Mucosa of rectum (tissue), 2 donors: ENCODE results near the gene PRKCA.
"Not testable (repeated sequence)": the region's sequence is repeated elsewhere in the genome, so short reads cannot be mapped to it uniquely, and the experiment has no call there.

Experiments
- H3K27ac ChIP-seq, 2 donors: one replicate each; pipeline ENCODE4 v1.7.0; 2013; ENCODE audit warnings: inconsistent platforms in 2 of 2, low read depth in 2 of 2, low read length in 2 of 2
- H3K27me3 ChIP-seq, 2 donors: one replicate each; pipeline ENCODE4 v1.7.0; 2013; ENCODE audit warnings: low read length in 2 of 2; ENCODE audit not compliant: control insufficient read depth in 2 of 2, insufficient read depth in 2 of 2
- H3K36me3 ChIP-seq, 2 donors: one replicate each; pipeline ENCODE4 v1.7.0; 2013; ENCODE audit warnings: low read length in 2 of 2; ENCODE audit not compliant: control insufficient read depth in 2 of 2, insufficient read depth in 2 of 2
- H3K4me1 ChIP-seq, 2 donors: one replicate each; pipeline ENCODE4 v1.7.0; 2013; ENCODE audit warnings: low read length in 2 of 2, mild to moderate bottlenecking in 1 of 2; ENCODE audit not compliant: control insufficient read depth in 2 of 2, insufficient read depth in 2 of 2
- H3K4me3 ChIP-seq, 2 donors: one replicate each; pipeline ENCODE4 v1.7.0; 2013; ENCODE audit warnings: low read length in 2 of 2
- H3K9ac ChIP-seq, 2 donors: one replicate each; pipeline ENCODE4 v1.7.0; 2013; ENCODE audit warnings: low read length in 2 of 2, low read depth in 1 of 2, mild to moderate bottlenecking in 1 of 2
- H3K9me3 ChIP-seq, 2 donors: one replicate each; pipeline ENCODE4 v1.7.0; 2013; ENCODE audit warnings: low read length in 2 of 2; ENCODE audit not compliant: control insufficient read depth in 2 of 2
- donor health status: healthy.
- donor health status: Normal muscosa, but diverticular disease.

PRKCA gene

DNA sequence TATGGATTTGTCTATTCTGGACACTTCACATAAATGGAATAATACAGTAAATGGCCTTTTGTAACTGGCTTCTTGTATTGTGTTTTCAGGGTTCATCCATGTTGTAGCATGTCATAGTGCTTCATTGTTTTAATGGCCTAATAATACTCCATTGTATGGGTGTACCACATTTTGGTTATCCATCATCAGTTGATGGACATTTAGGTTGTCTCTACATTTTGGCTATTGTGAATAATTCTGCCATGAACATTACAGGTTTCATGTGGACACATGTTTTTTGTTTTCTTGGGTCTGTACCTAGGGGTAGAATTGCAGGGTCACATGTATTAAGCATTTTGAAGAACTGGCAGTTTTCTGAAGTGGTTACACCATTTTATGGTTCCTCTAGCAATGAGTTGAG, 309.0 kb downstream of the PRKCA start:
- Histone ChIP-seq H3K27me3 (no peaks in the 10 kb centered on the region), H3K27ac (no peak overlapping the region), H3K9me3 (no peaks in the 10 kb centered on the region), H3K4me1 (peaks cover 0 to 3% of the 10 kb centered on the region in 2 donors), H3K4me3 (no peak overlapping the region), H3K36me3 (no peaks in the 10 kb centered on the region), H3K9ac (no peak overlapping the region)

DNA sequence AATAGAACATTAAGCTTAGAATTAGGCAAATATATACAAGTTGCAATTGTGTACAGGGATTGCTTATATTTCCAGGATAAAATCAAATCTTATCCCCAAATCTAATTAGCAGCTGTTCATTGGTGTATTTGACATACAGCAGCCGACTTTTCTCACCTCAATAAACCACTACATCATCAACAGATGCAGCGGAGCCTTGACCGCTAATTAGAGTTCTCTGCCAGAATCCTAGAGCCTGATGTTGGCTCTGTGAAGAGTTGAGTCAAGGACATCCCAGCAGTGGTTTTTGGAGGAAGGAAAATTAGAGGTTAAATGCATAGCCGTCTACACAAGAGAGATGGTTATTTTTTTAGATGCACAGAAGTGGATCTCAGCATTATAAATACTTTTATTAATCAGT, 310.6 kb downstream of the PRKCA start:
- no peak overlapping the region for H3K9ac ChIP-seq
- H3K36me3 ChIP-seq = no peaks in the 10 kb centered on the region
- H3K27me3 ChIP-seq = no peaks in the 10 kb centered on the region
- H3K4me1 ChIP-seq = peaks cover 0 to 3% of the 10 kb centered on the region in 2 donors
- H3K9me3 ChIP-seq = no peaks in the 10 kb centered on the region
- H3K4me3 ChIP-seq = no peak overlapping the region
- H3K27ac ChIP-seq = no peak overlapping the region

DNA sequence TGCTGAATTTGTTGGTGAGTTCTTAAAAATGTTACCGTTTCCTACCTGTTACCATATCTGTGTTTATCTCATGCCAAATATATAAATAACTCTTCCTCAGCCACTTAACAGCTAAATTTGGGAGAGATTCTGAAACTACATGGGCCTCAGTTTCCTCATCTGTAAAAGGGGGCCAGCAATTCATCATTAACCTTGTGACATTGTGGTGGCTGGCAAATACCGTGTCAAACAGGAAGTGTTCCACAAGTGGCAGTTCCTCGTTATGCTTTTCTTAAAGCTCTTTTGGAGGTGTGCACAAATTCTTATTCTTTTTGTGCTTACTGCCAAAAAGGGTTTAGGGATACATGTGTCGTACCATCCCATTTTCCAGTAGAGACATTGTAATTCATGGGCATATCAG, 312.1 kb downstream of the PRKCA start:
- no peaks in the 10 kb centered on the region for H3K9me3 ChIP-seq
- H3K4me3 ChIP-seq = no peak overlapping the region
- no peak overlapping the region for H3K27ac ChIP-seq
- H3K4me1 ChIP-seq = peaks cover 0 to 3% of the 10 kb centered on the region in 2 donors
- H3K36me3 ChIP-seq = no peaks in the 10 kb centered on the region
- H3K9ac ChIP-seq = no peak overlapping the region
- H3K27me3 ChIP-seq = no peaks in the 10 kb centered on the region

DNA sequence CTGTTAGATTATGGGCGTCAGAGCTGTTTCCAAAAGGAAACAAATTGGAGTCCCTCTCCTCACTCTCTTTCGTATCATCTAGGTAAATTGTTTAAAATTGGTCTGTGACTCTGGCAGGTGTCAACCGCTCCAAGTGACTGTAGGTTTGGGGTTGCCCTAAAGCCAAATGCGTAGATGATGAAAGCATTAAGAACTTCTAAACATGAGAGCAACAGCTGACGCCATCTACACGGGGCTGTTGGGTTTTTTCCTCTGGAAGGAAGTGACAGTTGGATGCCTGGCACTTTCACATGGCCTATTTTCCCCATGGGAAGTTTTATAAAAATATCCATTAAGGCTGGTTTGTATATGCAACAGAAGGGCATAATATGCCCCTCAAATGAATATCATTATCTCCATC, 316.8 kb downstream of the PRKCA start:
- H3K27ac ChIP-seq = no peak overlapping the region

DNA sequence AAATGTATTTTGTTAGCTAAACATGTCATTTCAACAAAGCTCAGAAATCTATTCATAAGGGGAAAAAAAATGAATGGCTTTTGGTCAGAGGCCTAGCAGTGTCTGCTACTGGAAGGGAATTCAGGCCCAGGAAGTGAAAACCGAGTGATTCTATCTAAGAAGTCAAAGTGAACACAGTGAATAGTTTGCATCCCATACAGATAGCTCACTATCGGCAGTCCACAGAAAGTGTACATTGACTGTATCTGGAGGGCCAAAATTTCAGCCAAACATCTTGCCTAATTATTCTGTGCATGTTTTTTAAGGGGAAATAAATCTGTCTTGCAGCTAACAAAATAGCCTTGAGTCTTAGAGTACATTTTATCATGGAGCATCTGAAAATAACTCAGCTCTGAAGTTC, 318.1 kb downstream of the PRKCA start:
- Histone ChIP-seq H3K4me1 (no peaks in the 10 kb centered on the region), H3K4me3 (no peak overlapping the region), H3K27me3 (no peaks in the 10 kb centered on the region), H3K9ac (no peak overlapping the region), H3K27ac (no peak overlapping the region), H3K36me3 (no peaks in the 10 kb centered on the region), H3K9me3 (no peaks in the 10 kb centered on the region)

More for the DNA sequence above, 316.8 kb downstream of the PRKCA start:
- no peaks in the 10 kb centered on the region for H3K27me3 ChIP-seq
- no peaks in the 10 kb centered on the region for H3K4me1 ChIP-seq
- no peaks in the 10 kb centered on the region for H3K9me3 ChIP-seq
- H3K4me3 ChIP-seq = no peak overlapping the region
- no peaks in the 10 kb centered on the region for H3K36me3 ChIP-seq
- no peak overlapping the region for H3K9ac ChIP-seq

DNA sequence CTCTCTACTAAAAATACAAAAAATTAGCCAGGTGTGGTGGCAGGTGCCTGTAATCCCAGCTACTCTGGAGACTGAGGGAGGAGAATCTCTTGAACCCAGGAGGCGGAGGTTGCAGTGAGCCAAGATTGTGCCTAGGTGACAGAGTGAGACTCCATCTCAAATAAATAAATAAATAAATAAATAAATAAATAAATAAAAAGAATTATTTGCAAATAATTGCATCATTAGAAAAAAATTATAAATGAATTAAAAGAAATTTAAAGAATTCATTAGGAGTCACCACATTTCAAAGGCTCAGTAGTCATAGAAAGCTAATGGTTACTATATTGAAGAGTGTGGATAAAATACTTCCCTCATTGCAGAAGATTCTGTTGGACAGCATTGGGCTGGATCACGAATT, 322.2 kb downstream of the PRKCA start:
- H3K27ac ChIP-seq, H3K4me3 ChIP-seq, H3K4me1 ChIP-seq, H3K9ac ChIP-seq, H3K27me3 ChIP-seq, H3K36me3 ChIP-seq, H3K9me3 ChIP-seq: not testable (repeated sequence)

DNA sequence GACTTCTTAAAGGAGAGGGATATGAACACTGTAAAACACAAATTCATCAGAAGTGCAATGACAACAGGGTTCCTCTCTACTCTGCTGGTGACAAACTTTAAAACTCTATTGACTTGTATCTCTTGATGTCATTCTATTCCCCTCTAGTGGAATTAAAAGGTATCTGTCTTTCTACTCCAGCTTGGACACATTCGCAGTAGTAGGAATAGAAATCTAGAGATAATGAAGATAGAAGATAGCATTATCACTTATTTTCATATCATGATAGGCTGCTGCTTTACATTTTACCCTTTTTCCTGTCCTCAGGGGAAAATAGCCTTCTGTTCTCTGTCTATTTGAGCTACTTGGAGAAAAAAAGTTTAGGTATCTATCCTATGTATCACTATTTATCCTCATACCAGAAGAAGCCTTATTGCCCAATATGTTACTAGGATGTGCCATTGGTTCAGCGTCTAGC, 322.9 kb downstream of the PRKCA start:
- H3K9ac ChIP-seq = no peak overlapping the region
- H3K36me3 ChIP-seq = no peaks in the 10 kb centered on the region
- no peaks in the 10 kb centered on the region for H3K4me1 ChIP-seq
- no peak overlapping the region for H3K27ac ChIP-seq
- H3K4me3 ChIP-seq = no peak overlapping the region
- H3K9me3 ChIP-seq = no peaks in the 10 kb centered on the region
- no peaks in the 10 kb centered on the region for H3K27me3 ChIP-seq

DNA sequence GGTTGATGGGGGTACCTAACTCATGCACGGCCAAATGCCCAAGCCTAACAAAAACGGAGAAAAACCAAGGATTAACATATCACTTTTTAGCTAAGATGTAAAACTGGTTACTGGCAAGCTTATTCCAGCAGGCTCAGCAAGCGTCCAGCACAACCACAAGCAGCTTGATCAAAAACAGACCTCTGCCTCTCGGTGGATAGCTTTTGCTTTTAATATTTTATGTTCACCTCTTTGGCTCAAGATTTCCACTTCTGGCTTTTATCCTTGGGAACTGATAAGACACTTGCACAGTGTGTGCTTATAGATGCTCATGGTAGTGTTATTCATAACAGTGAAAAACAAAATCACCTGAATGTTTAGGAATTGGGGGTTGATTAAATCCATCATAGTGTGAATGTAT, 325.6 kb downstream of the PRKCA start:
- Histone ChIP-seq H3K4me3 (no peak overlapping the region), H3K27ac (no peak overlapping the region), H3K27me3 (no peaks in the 10 kb centered on the region), H3K9ac (no peak overlapping the region), H3K9me3 (no peaks in the 10 kb centered on the region), H3K4me1 (no peaks in the 10 kb centered on the region), H3K36me3 (no peaks in the 10 kb centered on the region)

DNA sequence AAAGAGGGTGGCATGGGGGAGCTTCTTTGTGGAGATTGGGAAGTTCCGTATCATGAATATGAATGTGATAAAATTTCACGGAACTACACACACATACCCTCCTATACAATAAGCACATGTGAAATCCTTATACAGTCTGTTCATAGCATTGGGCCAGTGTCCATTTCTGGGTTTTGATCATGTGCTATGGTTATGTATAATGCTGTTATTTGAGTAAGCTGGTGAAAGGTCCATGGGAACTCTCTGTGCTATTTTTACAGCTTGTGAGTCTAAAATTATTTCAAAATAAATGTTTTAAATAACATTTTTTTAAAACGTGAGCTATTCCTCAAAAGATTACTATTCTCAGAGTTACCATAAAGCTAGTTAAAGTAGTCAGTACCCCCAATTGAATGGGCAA, 327.3 kb downstream of the PRKCA start:
- Histone ChIP-seq H3K27ac (no peak overlapping the region), H3K9me3 (no peaks in the 10 kb centered on the region), H3K4me3 (no peak overlapping the region), H3K36me3 (no peaks in the 10 kb centered on the region), H3K27me3 (no peaks in the 10 kb centered on the region), H3K9ac (no peak overlapping the region), H3K4me1 (no peaks in the 10 kb centered on the region)

DNA sequence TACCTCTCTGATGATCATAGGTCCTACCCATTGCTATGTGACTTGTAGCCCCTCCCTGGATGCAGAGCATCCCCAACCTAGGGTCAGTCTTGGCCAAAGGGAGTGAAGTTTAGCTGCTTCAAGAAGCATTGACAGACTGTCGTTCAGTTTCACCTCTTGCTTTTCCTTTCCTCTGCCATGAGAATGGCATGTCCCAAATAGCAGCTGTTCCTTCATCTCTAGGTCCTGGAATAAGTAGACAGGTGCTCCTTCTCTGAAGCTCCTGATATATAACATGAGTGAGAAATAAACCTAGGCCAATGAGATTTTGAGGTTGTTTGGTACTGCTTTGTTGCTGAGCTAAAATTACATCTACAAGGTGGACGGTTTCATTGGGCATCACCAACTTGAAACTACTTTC, 328.0 kb downstream of the PRKCA start:
- Histone ChIP-seq H3K9me3 (no peaks in the 10 kb centered on the region), H3K27ac (no peak overlapping the region), H3K4me1 (no peaks in the 10 kb centered on the region), H3K9ac (no peak overlapping the region), H3K4me3 (no peak overlapping the region), H3K36me3 (no peaks in the 10 kb centered on the region), H3K27me3 (no peaks in the 10 kb centered on the region)

DNA sequence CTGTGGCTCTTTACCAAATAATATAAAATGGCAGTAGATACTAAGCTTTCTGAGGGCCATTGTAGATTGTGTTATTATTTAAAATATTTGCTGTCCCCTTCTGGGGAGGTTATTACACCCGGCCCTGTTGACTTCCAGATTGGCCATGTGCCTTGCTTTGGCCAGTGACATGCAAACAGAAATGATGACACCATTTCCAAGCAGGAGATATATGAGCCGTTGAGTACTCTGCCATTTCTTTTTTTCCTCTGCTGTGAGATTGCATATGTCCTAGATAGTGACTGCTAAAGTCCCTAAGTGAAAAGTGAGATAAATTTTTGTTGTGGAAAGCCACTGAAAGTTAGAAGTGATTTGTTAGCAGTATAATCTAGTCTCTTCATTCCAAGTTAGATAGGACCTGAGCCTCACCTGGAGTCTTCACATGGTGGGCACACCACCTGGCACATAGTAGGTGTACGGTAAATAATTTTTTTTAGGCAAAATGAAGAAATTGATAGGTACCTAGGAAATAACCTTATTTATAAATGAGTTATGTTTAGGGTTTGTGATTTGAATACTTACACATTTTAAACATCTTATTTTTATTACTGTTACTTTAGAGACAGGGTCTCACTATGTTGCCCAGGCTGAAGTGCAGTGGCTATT, 328.5 kb downstream of the PRKCA start:
- Histone ChIP-seq H3K9me3 (no peaks in the 10 kb centered on the region), H3K36me3 (no peaks in the 10 kb centered on the region), H3K4me3 (no peak overlapping the region), H3K27me3 (no peaks in the 10 kb centered on the region), H3K27ac (no peak overlapping the region), H3K9ac (no peak overlapping the region), H3K4me1 (no peaks in the 10 kb centered on the region)
